Embryonic facial prominence (tissue), 1 donor: ENCODE measurements around the gene CNTN4.
"Not testable (repeated sequence)": the region's sequence is repeated elsewhere in the genome, so short reads cannot be mapped to it uniquely, and the experiment has no call there.

Experiments used
- DNase-seq: peaks from one replicate; pipeline ENCODE4 v3.0.0-alpha.2; 2016; ENCODE audit errors: extremely low spot score

The CNTN4 gene

DNA sequence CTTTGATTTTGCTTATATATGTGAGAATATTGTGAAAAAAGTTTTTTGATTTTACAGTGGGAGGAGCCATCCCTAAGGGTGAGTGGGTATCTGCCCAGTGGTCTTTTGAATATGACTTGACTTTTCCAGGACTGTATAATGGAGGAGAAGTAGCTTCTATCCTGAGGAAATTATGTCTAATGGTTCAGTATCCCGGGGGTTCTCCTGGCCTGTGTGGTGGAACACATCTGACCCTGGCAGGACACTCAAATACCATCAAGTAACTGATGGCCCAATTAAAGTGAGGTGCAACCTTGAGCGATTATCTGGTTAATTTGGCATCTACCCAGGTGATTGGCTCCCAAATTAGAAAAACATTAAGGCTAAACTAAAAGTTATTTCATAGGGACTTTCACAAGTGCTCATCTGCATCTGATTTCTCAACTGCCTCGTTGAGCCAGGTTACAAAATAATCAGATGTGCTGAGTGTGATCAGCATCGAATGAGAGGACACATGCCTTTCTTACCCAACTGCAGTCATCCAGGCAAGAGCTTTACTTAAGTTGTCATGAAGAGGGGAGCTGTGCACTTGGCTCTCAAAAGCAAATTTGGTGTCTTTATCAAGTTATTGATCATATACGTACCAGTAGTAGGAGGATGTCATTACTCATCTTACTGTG is 810.2 kb downstream of the CNTN4 start:
- no peak for DNase-seq

DNA sequence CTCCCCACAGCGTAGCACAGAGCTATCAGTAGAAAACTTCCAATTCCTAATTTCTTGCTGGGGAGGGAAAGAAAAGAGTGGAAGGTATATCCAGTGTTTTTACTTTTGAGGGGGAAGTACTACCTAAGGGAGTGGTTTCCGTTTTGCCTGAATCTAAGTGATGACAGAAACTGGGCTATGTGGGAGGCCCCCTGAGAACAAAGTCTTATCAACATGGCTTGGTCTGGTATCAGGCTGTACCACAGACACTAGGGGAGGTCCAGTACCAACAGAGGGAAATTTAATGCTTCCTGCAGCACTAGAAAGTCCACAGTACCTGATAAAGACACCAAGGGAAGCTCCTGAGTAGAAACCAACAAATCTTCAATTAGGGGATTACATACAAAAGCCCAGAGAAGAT is 812.3 kb downstream of the CNTN4 start:
- DNase-seq: no peak

DNA sequence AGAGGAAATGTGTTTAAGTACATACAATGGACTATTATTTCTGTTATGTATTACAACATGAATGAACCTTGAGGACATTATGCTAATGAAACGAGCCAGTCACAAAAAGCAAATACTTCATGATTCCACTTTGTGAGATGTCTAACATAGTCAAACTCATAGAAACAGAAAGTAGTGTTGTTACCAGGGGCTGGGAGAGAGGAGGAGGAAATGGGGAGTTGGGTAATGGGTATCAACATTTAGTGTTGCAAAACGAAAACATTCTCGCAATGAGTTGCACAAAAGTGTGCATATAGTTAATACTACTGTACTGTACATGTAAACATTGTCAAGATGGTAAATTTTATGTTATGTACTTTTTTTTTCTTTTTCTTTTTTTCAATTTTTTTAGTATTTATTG is 817.2 kb downstream of the CNTN4 start:
- no peak for DNase-seq

DNA sequence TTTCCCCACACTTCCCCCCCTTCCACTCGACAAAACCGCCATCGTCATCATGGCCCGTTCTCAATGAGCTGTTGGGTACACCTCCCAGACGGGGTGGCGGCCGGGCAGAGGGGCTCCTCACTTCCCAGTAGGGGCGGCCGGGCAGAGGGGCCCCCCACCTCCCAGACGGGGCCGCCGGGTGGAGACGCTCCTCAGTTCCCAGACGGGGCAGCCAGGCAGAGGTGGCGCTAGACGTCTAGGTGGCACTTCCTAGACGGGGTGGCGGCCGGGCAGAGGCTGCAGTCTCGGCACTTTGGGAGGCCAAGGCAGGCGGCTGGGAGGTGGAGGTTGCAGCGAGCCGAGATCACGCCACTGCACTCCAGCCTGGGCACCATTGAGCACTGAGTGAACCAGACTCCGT is 818.0 kb downstream of the CNTN4 start:
- DNase-seq: not testable (repeated sequence)

DNA sequence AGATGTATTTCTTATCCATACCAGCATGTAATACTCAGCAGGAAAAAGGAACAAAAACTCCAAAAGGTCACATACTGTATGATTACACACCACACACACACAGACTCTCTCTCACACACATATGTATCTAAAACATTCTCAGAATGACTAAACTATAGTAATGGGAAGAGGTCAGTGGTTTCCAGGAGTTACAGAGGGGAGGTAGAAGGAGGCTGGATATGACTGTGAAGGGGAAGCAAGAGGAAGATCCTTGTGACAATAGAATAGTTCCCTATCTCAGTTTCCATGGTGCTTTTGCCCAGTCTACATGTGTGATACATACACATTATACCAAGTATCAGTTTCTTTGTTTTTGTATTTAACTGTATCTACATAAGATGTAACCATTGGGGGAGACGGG is 821.4 kb downstream of the CNTN4 start:
- DNase-seq: no peak

DNA sequence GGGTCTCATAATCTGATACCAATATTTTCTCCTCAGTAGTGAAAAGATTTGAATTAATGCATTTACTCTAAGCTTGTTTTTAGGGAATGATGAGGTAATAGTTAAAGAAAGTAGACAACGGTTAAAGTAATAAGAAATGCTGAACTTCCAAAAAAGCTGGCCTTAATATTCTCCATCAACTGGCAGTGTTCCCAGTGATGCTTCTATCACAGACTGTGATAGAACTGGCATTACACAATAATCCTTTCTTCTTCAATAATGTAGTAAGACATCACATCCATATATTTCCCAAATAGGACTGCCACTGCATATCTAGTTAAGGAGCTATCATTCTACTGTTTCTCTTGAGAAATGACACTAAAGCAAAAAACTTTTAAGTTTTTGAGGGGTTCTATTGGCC is 822.8 kb downstream of the CNTN4 start:
- DNase-seq: no peak

DNA sequence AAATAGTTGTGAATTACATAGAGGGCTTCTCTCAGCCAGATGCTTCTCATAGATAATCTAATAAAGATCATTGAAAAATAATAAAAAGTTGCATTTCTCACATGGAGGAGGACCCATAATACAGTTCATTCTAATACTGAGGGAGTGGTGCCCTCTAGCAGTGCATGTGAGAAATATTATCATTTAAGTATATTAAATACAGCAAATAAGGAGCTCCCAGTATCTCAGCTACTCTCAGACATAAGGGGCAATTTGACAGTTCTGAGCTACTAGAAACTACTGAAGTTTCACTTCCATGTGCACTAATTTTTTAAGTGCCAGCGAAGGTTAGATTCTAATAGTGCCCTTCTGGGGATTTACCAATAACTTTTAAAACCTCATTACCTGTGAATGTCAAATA is 823.2 kb downstream of the CNTN4 start:
- DNase-seq: peak; percentile 29

DNA sequence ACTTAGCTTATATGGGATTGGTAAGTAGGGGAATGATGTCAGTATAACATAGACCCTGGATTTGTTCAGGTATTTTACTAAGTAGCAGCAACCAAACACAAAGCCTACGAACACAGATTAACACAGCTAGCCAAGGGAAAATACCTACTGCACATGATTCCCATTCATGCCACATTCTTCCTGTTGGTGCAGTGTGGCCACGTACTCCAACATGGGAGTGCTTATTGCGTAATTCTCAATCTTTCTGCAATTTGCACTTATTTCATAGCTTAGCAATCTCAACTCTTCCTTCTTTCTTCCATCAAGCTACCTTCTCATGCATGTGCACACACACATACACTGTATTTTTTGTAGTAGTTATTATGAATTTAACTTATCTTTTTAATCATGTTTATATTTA is 824.7 kb downstream of the CNTN4 start:
- no peak for DNase-seq

DNA sequence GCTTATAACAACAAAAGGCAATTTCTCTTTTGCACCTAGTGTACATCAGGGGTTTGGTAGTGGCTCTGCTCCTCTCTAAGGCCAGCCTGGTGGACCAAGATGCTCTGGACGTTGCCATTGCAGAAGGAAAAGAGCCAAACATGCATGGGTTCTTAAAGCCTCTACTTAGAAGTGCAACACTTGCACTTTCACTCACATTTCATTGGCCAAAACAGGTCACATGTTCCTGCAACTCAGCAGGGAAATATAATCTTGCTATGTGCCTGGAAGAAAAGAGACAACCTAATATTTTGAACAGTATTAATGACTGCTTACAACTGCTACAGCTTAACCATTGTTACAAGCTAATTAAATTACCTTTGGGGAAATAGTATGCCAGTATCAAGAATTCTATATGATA is 828.6 kb downstream of the CNTN4 start:
- DNase-seq: no peak

DNA sequence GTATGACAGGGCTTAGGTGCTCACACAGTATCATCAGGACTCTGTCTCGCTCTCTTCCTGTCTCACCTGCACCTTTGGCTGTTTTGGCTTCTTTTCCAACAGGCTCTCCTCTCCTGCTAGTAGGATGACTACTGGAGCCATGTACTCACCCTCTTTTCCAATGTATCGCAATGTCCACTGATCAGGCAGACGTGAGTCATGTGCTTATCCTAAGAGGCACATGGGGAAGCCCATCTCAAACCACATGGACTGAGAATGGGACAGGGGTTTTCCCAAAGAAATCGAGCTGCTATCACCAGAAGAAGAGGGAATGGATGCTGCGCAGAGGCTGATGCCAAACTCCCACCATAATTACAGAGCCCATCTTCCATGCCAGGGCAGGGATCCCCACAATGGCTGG is 830.9 kb downstream of the CNTN4 start:
- no peak for DNase-seq

DNA sequence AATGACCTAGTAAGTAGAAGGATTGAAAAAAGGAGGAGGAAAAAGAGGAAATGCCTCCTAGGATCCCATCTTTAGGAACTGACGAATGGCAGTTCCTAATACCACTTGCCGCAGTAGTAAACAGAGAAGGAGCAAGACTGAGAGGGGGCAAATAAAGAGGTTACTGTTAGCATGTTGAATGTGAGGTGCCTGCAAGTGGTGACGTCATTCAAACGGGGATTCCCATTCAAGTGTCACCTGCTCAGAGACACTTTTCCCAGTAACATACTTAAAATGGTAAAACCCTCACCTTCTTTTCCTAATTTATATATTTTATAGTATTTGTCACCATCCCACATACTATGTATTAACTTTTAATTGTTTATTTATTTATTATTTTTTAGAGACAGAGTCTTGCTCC is 832.6 kb downstream of the CNTN4 start:
- DNase-seq: no peak

DNA sequence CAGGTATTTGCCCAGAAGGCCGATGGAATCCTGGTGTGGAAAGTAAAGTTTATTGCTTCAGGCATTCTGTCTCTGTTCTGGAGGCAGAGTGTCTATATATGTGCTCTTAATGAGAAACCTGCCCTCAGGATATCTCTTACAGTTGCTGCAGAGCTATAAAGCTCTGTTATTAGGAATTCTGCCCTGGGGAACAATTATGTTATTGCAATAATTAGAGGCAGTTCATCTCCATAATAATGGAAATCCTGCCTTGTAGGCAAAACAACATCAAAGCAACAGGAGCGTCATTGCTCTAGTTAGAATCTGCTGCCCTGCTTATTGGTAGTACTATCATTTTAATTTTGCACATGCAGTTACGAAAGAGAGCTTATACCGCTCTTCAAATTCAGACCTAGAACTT is 835.9 kb downstream of the CNTN4 start:
- DNase-seq: no peak

DNA sequence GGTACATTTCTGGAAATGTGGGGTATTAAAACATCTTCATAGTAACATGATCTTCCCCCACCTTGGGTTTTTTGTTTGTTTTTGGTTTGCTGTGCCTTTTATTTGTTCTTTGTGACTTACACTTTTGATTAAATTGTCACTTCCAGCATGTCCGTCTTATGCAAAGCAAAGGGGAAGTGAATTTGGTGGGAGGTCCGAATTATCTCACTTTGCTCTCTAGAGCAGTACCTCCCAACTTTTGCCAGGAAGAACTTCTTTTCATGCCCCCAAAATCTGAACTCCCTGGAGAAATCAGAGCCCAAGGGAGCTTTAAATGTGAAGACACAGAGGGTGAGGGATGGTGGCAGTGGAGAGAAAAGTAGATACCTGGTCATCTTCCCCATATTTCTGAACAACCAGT is 838.4 kb downstream of the CNTN4 start:
- DNase-seq: no peak

DNA sequence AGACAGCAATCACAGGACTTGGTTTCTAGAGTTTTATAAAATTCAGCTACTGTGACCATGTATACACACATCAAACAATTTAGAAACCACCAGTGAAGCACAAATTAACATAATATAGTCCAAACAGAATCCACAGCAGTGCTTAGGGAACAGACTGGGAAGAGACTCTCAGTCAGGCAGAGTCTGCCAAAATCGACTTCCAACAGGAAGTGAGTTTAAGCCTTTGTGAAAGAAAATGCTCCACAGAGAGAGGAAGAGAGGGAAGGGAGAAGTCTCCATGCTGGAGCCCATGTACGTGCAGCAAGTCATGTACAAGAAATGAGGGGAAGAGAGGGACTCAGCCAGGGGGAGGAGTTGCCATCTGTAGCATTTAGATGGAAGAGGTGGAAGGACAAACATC is 838.9 kb downstream of the CNTN4 start:
- no peak for DNase-seq

DNA sequence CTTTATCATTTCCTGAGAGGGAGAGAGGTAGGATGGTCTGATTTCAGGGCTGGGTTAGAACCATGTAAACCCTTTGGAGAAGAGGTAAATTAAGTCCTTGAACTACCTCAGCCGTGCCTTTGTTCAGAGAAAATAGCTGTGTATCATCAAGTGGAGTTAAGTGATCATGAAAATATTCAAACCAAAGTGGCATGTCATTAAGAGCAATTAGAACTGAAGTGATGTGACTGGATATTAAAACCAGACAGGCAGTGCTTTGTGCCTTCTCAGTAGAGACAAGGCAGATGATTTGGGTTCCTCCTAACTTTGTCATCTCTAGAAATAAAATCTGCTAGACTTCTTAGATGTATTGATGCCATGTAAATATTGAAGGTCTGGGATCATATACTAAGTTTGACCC is 840.0 kb downstream of the CNTN4 start:
- no peak for DNase-seq

DNA sequence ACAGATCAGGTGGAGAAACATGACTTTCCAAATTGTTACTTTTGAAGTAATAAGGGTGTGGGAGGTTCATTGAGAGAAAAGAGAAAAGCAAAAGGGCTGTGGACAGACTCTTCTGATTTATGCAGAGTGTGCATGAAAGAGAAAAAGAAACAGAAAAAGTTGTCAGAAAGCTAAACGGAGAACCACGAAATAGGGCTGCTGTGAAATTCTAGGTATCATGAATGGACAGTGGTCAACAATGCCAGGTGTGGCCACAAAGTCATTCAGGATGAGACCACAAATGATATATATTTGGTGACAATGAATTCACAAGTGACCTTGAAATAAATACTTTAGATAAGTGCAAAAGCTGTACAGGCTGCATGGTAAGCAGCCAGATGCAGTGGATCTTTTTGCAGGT is 841.4 kb downstream of the CNTN4 start:
- DNase-seq: no peak

DNA sequence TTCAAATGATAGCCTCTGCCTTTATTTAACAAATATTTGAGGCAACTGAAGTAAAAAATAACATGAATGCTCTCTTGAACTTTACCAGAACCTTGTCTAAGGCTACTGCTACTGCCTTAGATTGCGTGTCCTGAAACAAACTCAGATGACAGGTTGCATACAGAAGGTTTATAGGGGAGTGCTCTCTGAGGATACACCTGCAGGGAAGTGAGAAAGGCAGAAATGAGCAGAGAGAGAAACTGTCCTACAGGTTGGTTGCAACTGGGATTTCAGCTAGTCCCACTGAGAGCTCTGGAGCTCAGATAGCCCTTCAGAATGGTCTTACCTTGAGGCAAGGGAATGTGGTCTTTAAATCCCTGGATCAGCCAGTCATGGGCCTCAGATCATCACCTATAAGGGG is 846.0 kb downstream of the CNTN4 start:
- DNase-seq: no peak

DNA sequence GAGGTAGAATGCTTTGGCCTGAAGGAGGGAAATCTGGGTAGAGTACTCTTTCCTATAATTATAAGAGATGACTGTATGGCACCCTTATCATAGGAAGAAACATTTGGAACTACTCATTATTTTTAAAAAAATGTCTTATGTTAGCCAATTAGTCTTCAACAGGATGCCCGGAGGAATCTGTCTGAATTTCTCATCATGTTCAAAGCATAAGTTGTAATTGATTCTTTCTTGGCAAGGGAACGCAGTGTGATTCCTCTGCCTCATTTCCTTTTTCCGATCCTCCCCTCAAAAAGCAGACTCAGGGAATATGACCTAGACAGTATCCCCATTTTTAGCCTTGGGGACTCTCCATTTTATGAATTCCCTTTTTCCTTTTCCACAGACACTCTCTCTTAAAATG is 846.5 kb downstream of the CNTN4 start:
- DNase-seq: no peak

DNA sequence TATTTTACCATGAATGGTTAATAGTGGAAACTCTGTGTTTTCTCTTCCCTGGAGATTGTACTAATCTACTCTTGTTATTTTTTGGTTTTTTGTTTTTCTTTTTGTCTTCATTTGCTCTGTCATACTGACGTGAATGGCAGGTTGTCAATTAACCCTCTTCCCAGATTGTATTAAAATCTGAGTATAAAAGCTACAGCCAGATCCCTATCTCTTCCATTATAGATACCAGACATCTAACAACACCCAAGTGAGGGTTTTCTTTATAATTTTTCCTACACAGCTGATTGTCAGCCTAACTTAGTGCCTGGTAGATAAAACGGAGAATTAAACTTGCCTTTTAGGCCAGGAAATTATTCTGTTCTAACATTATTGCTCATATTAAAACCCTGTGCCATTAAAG is 848.9 kb downstream of the CNTN4 start:
- DNase-seq: no peak

DNA sequence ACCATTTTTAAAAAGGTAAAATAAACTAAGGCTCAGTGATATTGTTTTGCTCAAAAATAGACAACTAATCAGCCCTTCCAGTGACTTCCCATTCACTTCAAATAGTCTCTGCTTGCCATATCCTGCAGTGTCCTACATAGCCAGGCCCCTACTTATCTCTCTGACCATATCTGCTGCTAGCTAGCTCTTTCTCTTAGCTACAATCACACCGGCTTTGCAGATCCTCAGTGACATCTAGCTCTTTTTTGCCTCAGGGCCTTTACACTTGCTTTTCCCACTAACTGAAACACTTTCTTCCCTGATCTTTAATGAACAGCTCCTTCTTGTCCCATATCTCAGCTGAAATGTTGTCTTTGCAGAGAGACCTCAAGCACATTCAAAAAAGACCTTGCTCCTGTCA is 850.2 kb downstream of the CNTN4 start:
- DNase-seq: no peak

DNA sequence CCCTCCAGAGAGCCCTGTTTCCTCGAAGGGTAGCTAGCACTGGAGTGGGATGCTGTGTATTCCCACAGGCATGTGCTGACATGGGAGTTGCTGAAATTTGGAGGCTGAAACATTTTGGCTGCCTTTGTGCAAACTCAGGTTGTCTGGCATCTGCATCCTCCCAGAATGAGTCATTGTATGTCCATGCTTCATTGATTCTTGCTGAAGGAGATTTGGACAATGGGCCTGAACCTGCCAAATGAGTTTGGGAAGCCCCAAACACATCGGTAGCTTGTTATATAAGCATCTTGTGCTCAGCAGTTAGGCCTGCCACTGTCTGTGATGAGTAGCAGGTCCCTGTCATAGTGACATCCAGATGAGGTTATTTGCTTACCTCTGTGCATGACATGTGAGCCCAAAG is 851.5 kb downstream of the CNTN4 start:
- no peak for DNase-seq

DNA sequence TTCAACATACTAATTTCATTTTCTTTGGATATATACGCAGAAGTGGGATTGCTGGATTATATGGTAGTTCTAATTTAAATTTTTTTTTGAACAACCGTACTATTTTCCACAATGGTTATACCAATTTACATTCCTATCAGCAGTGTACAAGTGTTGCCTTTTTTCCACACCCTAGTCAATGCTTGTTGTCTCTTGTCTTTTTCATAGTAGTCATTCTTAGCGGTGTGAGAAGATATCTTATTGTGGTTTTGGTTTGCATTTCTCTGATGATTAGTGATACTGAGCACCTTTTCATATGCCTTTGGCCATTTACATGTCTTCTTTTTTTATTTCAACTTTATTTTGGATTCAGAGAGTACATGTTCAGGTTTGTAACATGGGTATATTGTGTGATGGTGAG is 858.4 kb downstream of the CNTN4 start:
- DNase-seq: no peak

DNA sequence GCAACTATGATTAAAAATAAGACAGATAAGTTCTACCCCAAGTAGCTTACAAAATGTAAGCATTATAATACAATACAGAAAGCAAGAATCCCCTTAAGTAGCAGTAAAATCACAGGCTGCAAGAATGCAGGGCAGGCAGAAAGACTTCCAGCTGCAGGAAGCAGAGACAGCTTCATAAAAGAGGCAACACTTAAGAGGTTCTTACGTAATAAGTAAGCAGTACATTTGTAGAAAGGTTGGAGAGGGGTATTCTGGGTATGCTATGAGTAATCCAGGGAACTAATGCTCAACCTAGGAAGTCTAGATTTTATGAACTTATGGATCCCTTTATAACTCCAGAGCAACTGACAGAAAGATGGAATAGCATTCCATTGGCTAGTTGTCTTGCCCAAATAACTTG is 859.9 kb downstream of the CNTN4 start:
- no peak for DNase-seq

DNA sequence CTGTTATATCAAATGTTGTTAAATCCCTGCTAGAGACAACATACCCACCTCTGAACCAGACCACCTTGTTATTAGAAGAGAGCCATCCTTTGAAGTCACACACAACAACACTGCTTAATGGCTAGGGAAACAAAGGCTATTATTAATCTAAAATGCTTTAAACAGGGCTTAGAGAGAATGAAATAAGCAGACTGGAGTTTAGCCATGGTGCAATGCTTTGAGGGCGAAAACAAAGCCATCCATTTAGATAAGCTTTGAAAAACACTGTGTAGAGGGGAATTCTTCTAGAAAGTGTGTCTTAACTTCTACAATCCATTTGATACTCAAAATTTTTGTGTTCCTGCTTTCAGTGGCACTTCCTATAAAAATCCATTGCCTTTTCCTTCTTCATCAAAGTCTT is 862.9 kb downstream of the CNTN4 start:
- no peak for DNase-seq

DNA sequence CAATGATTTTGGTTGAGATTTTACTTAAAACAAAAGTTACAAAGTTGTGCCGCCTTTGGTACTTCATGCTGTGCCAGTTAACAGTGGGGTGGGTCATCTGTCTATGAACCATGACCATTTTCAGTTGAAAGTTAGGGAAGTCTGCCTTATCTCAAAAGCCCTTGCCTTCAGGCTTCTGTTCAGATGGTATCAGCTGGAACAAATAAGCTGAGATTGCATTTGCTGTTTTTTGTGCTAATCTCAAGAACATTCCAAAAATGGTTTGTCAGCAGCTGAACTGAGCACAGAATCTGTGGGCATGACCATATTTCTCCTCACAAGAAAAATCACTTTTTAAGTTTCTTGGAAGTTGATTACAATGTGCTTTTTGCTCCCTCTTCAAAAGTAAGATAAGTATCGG is 869.2 kb downstream of the CNTN4 start:
- no peak for DNase-seq
